OCI-LY3 (cell line): ENCODE data around the gene CACNA1C.

Experiments
- EZH2phosphoT487 ChIP-seq: fragments of 200-600 bp; shearing (Covaris generic); IDR thresholded peaks from 2 replicates; pipeline ENCODE4 v1.6.1; 2018; ENCODE audit warnings: antibody characterized with exemption, mixed run types, low read depth
- TF ChIP-seq, protein P1 (sequence below): fragments of 200-600, 300-600 bp; sonication (generic); IDR thresholded peaks from 2 replicates; pipeline ENCODE4 v1.5.1; 2014; ENCODE audit warnings: antibody characterized with exemption, low read length, low read depth

DNA sequence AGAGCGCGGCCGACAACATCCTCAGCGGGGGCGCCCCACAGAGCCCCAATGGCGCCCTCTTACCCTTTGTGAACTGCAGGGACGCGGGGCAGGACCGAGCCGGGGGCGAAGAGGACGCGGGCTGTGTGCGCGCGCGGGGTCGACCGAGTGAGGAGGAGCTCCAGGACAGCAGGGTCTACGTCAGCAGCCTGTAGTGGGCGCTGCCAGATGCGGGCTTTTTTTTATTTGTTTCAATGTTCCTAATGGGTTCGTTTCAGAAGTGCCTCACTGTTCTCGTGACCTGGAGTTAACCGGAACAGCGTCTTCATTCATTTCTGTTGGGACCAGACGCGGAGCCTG, 638.2 kb downstream of the CACNA1C start:
- TF ChIP-seq, protein P1, sequence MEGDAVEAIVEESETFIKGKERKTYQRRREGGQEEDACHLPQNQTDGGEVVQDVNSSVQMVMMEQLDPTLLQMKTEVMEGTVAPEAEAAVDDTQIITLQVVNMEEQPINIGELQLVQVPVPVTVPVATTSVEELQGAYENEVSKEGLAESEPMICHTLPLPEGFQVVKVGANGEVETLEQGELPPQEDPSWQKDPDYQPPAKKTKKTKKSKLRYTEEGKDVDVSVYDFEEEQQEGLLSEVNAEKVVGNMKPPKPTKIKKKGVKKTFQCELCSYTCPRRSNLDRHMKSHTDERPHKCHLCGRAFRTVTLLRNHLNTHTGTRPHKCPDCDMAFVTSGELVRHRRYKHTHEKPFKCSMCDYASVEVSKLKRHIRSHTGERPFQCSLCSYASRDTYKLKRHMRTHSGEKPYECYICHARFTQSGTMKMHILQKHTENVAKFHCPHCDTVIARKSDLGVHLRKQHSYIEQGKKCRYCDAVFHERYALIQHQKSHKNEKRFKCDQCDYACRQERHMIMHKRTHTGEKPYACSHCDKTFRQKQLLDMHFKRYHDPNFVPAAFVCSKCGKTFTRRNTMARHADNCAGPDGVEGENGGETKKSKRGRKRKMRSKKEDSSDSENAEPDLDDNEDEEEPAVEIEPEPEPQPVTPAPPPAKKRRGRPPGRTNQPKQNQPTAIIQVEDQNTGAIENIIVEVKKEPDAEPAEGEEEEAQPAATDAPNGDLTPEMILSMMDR, result no peak
- TF ChIP-seq EZH2phosphoT487, result no peak
